Calu3 (cell line): Measurements from ENCODE around the gene CDKN1A. TPM values are rescaled to one million over a fixed set of nuclear protein-coding genes. Genes with fewer than 3 reads are reported as not detected.

ENCODE experiments used
- BruUV-seq: library from RNA; stranded (reverse); fragments of 400-500 nt; replicated peaks from 2 replicates; lab custom pipeline; 2021; lab: Mats Ljungman, UMichigan
- CTCF ChIA-PET: fragments of 300-600 bp; sonication (Branson Sonifier 250); formaldehyde crosslinking; loops from one replicate; lab custom pipeline; 2022; ENCODE audit warnings: antibody characterized with exemption; lab: Charles Lee
- DNase-seq: peaks from one replicate; pipeline ENCODE4 v3.0.0; 2022
- H3K27ac Mint-ChIP-seq: one replicate; pipeline ENCODE4 v1.8.0; 2022; ENCODE audit warnings: mixed read lengths; ENCODE audit not compliant: unreplicated experiment
- H3K27me3 Mint-ChIP-seq: one replicate; pipeline ENCODE4 v1.8.0; 2022; ENCODE audit warnings: mixed read lengths; ENCODE audit not compliant: unreplicated experiment
- H3K36me3 Mint-ChIP-seq: one replicate; pipeline ENCODE4 v1.8.0; 2022; ENCODE audit warnings: mild to moderate bottlenecking, moderate library complexity, mixed read lengths; ENCODE audit not compliant: insufficient read depth, unreplicated experiment
- H3K4me1 Mint-ChIP-seq: one replicate; pipeline ENCODE4 v1.8.0; 2022; ENCODE audit warnings: mild to moderate bottlenecking, low read depth, mixed read lengths; ENCODE audit not compliant: unreplicated experiment
- H3K4me3 Mint-ChIP-seq: one replicate; pipeline ENCODE4 v1.8.0; 2022; ENCODE audit warnings: mild to moderate bottlenecking, low read depth, moderate library complexity, mixed read lengths; ENCODE audit not compliant: unreplicated experiment
- H3K9me3 Mint-ChIP-seq: one replicate; pipeline ENCODE4 v1.8.0; 2022; ENCODE audit warnings: low read depth, mixed read lengths; ENCODE audit not compliant: unreplicated experiment
- CTCF ChIP-seq: fragments of 200-600 bp; IDR thresholded peaks from one replicate; pipeline ENCODE4 v1.8.0; 2022; ENCODE audit warnings: antibody characterized with exemption; ENCODE audit not compliant: unreplicated experiment
- intact Hi-C: fragments of 100-400 bp; cut with micrococcal nuclease; formaldehyde crosslinking; loops from one replicate; pipeline ENCODE4 v1.10.0; 2022; ENCODE audit not compliant: unreplicated experiment
- total RNA-seq: library from RNA; stranded (reverse); gene quantifications from 2 replicates; pipeline ENCODE4 v1.2.3, GENCODE V29; 2022

CDKN1A gene
- total RNA-seq, 1 experiment from 2014 or later, result 33.7 TPM

DNA sequence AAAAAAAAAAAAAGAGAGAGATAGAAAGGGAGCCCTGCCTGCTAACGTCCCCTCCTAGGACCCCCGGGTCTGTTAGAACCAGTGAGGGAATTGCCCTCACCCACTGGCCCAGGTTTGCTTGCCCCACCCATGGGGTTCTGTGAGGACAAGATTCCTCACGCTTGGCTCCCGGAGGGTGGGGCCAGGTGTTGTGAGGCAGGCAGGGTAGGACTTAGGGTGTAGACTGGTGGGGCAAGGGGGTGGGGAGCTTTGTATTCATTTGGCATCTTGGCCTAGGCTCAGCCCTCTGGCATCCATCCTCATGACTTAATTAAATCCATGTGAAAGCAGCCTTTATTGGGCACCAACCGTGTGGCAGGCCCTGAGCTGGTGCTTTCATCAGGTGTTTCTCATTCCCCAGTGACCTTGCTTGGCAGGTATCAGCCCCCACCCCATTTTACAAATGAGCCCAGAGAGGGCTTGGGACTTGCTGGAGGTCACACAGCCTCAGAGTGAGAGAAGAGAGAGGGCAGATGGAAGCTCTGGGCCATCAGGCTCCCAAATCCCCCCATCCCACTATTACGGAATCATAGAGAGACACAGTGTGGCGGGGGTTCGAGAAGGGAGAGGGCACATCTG lies 38.1 kb downstream of the CDKN1A start:
- no peaks in the 10 kb centered on the region for H3K36me3 Mint-ChIP-seq
- no peak overlapping the region for H3K4me3 Mint-ChIP-seq
- CTCF ChIA-PET, result interaction anchor here (0.9 kb wide), 1 partner anchor 8 kb away, joined by 4 read pairs; no protein-coding TSS in a partner anchor
- no peaks in the 10 kb centered on the region for H3K9me3 Mint-ChIP-seq
- no peak for TF ChIP-seq CTCF
- no peak for DNase-seq
- intact Hi-C loops, result no loop called here
- no peaks in the 10 kb centered on the region for H3K4me1 Mint-ChIP-seq
- no TSS peak for BruUV-seq
- H3K27me3 Mint-ChIP-seq, result peaks cover 23% of the 10 kb centered on the region
- no peak overlapping the region for H3K27ac Mint-ChIP-seq

DNA sequence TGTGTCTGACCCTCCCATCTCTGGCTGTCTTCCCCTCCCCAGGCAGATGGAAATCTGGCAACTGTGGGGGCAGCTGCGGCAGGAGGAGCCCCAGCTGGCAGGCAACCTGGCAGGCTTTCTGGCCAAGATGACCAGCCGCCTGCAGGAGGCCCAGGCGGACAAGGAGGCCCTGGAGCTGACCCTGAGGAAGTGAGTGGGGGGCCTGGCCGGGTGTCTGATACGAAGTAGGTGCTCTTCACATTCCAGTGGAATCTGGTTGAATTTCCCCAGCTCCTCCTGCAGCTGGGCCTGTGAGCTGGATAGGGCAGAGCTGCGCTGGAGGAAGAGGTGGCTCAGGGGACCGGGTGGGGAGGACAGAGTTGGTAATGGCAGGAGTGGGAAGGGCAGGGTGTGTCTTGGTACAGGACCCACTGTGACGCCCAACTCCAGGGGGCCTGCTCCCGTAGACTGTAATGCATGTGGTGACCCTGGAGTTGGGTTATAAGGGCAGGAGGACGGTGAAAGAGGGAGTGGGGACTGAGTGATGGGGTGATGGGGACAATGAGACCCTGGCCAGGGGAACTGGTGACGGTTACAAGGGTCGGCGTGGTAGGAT lies 38.8 kb downstream of the CDKN1A start:
- intact Hi-C loops, result no loop called here
- H3K36me3 Mint-ChIP-seq, result no peaks in the 10 kb centered on the region
- no peak for TF ChIP-seq CTCF
- CTCF ChIA-PET, result no interaction called here
- DNase-seq, result no peak
- no peaks in the 10 kb centered on the region for H3K4me1 Mint-ChIP-seq
- no peaks in the 10 kb centered on the region for H3K9me3 Mint-ChIP-seq
- no peak overlapping the region for H3K27ac Mint-ChIP-seq
- H3K27me3 Mint-ChIP-seq, result peaks cover 23% of the 10 kb centered on the region
- BruUV-seq, result no TSS peak
- H3K4me3 Mint-ChIP-seq, result no peak overlapping the region

DNA sequence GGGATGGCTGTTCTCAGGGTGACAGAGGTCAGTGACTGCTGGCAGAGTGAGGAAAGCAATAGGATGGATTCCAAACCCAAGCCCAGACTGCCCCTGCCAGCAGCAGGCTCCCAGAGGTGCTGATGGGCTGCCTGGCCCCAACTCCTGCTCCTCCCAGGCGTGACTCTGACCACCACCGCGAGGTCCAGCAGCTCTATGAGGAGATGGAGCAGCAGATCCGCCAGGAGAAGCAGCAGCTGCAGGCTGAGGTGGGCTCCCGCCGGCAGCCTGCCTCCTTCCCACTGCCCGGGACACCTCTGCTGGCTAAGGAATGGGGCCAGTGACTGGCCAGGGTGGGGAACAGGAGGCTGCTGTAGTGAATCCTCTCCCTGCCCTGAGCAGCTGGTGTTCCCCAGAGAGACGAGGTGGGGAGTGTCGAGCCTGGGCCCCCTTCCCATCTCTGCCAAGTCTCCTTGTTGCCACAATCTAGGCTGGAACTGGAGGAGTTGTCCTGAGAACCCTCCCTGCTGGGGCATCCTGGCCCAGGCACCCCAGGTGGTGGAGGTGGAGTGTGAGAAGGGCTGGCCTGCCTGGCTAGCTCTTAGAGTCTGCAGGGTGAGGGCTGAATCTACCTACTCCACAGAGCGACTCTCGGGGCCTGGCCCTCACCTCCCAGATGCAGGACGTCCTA lies 39.5 kb downstream of the CDKN1A start:
- no peak for DNase-seq
- Mint-ChIP-seq H3K9me3 (no peaks in the 10 kb centered on the region), H3K4me3 (no peak overlapping the region), H3K4me1 (no peaks in the 10 kb centered on the region), H3K27me3 (peaks cover 23% of the 10 kb centered on the region), H3K27ac (no peak overlapping the region), H3K36me3 (no peaks in the 10 kb centered on the region)
- CTCF ChIA-PET, result no interaction called here
- TF ChIP-seq CTCF, result no peak
- no TSS peak for BruUV-seq
- intact Hi-C loops, result no loop called here

DNA sequence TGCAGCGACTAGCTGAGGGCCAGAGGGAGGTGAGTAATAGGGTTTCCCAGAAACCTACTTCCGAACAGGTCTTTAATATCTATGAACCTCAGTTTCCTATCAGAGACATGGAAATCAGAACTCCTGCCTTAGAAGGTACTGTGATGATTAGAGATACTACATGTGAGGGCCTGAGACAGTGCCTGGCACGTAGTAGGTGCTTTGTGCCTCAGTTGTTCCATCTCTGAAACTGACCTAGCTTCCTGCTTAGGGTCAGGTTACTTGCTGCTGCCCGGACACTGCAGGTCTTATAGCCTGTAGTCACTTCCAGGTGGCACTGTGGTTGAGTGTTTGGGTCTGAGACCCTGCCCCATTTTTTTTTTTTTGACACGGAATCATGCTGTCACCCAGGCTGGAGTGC lies 40.0 kb downstream of the CDKN1A start:
- Mint-ChIP-seq H3K27ac (no peak overlapping the region), H3K9me3 (no peaks in the 10 kb centered on the region), H3K27me3 (peaks cover 23% of the 10 kb centered on the region), H3K4me3 (no peak overlapping the region), H3K4me1 (no peaks in the 10 kb centered on the region), H3K36me3 (no peaks in the 10 kb centered on the region)
- intact Hi-C loops, result no loop called here
- DNase-seq, result no peak
- CTCF ChIA-PET, result no interaction called here
- BruUV-seq, result no TSS peak
- no peak for TF ChIP-seq CTCF
